Mesothelial cell of epicardium (in vitro differentiated cells): ENCODE data around the gene ANO3. TPM values are rescaled to one million over a fixed set of nuclear protein-coding genes. Genes with fewer than 3 reads are reported as not detected.

Experiments used
- DNase-seq, 2 experiments: peaks; one replicate each; pipeline ENCODE4 v3.0.0; 2021; ENCODE audit warnings: low spot score in 2 of 2; ENCODE audit not compliant: unreplicated experiment in 2 of 2
- H3K27ac Mint-ChIP-seq: 2 replicates; pipeline ENCODE4 v1.8.0; 2021; ENCODE audit warnings: mixed read lengths
- H3K27me3 Mint-ChIP-seq: 2 replicates; pipeline ENCODE4 v1.8.0; 2021; ENCODE audit warnings: low read depth, mixed read lengths
- H3K36me3 Mint-ChIP-seq: 2 replicates; pipeline ENCODE4 v1.8.0; 2021; ENCODE audit warnings: mixed read lengths
- H3K4me1 Mint-ChIP-seq: 2 replicates; pipeline ENCODE4 v1.8.0; 2021; ENCODE audit warnings: mixed read lengths
- H3K4me3 Mint-ChIP-seq: 2 replicates; pipeline ENCODE4 v1.8.0; 2021; ENCODE audit warnings: mild to moderate bottlenecking, moderate library complexity, mixed read lengths
- H3K9me3 Mint-ChIP-seq: 2 replicates; pipeline ENCODE4 v1.8.0; 2021; ENCODE audit warnings: mixed read lengths
- CTCF ChIP-seq: fragments of 200-600 bp; sonication (generic); IDR thresholded peaks from one replicate; pipeline ENCODE4 v1.5.0; 2021; ENCODE audit warnings: antibody characterized with exemption; ENCODE audit not compliant: unreplicated experiment
- total RNA-seq: library from RNA; stranded (reverse); gene quantifications from 3 replicates; pipeline ENCODE4 v1.2.1, GENCODE V29; 2021

Gene ANO3
- total RNA-seq, 1 donor from 2014 or later, result 0.13 TPM

DNA sequence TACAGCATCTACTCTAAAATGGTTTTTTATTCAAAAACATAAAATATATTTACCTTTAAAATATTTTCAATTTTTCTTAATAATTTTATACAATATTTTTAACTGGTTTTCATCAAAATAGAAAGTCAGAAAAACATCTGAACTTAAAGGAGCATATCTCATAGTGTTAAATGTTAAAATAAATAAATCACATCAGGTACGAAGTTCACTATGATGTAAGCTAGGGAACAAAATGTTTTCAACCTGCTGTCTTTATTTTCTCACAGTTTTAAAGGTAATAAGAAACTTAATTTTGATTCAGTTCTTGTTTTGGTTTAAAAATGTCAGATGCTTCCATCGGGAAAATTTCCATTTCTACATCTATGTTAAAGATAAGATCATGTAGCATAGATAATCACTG is 142.5 kb downstream of the ANO3 start:
- Mint-ChIP-seq H3K9me3 (no peaks in the 10 kb centered on the region), H3K27ac (no peak overlapping the region), H3K27me3 (peaks cover 13% of the 10 kb centered on the region), H3K4me3 (no peak overlapping the region), H3K36me3 (no peaks in the 10 kb centered on the region), H3K4me1 (no peaks in the 10 kb centered on the region)
- TF ChIP-seq CTCF, result no peak
- no peak for DNase-seq

- no peak for TF ChIP-seq CTCF
- Mint-ChIP-seq H3K36me3 (no peaks in the 10 kb centered on the region), H3K27ac (no peak overlapping the region), H3K4me1 (no peaks in the 10 kb centered on the region), H3K4me3 (no peak overlapping the region), H3K27me3 (peaks cover 13% of the 10 kb centered on the region), H3K9me3 (no peaks in the 10 kb centered on the region)
- DNase-seq, result no peak
Observed at GRCh38 chr11:26477396-26477795, 145.5 kb downstream of the ANO3 start.

DNA sequence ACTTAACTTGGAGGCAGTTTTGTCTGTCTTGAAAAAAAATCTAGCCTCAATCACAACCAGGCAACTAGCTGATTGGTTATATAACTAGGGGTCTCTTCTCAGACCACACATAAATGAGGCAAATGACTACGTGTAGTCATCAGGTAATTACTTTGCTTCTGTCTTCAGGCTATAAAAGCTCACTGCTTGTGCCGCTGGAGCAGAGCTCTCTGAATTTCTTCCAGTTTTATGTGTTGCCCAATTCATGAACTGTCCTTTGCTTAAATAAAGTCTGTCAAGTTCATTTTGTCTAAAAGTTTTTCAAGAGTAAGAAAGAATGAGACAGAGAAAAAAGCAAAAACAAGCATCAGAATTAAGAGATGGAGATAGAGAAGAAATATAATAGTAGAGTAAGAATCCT is 146.8 kb downstream of the ANO3 start:
- no peak overlapping the region for H3K4me3 Mint-ChIP-seq
- no peak for TF ChIP-seq CTCF
- DNase-seq, result no peak

GRCh38 chr11:26480041-26480440 is 148.1 kb downstream of the ANO3 start:
- TF ChIP-seq CTCF, result no peak
- H3K36me3 Mint-ChIP-seq, result no peaks in the 10 kb centered on the region
- no peaks in the 10 kb centered on the region for H3K4me1 Mint-ChIP-seq
- peaks cover 11% of the 10 kb centered on the region for H3K9me3 Mint-ChIP-seq
- peaks cover 7% of the 10 kb centered on the region for H3K27me3 Mint-ChIP-seq
- H3K27ac Mint-ChIP-seq, result no peak overlapping the region
- DNase-seq, result no peak
- H3K4me3 Mint-ChIP-seq, result no peak overlapping the region

More for the DNA sequence above, 146.8 kb downstream of the ANO3 start:
- Mint-ChIP-seq H3K9me3 (peaks cover 4% of the 10 kb centered on the region), H3K4me1 (no peaks in the 10 kb centered on the region), H3K27ac (no peak overlapping the region), H3K36me3 (no peaks in the 10 kb centered on the region), H3K27me3 (peaks cover 7% of the 10 kb centered on the region)

- Mint-ChIP-seq H3K9me3 (peaks cover 24% of the 10 kb centered on the region), H3K27me3 (peaks cover 7% of the 10 kb centered on the region), H3K27ac (no peak overlapping the region), H3K4me3 (no peak overlapping the region), H3K36me3 (no peaks in the 10 kb centered on the region), H3K4me1 (no peaks in the 10 kb centered on the region)
- no peak for DNase-seq
- no peak for TF ChIP-seq CTCF
Observed at GRCh38 chr11:26483108-26483507, 151.2 kb downstream of the ANO3 start.

GRCh38 chr11:26490546-26490945 is 158.6 kb downstream of the ANO3 start:
- Mint-ChIP-seq H3K27me3 (peaks cover 8% of the 10 kb centered on the region), H3K9me3 (peaks cover 18% of the 10 kb centered on the region), H3K4me3 (no peak overlapping the region), H3K4me1 (no peaks in the 10 kb centered on the region), H3K36me3 (no peaks in the 10 kb centered on the region), H3K27ac (no peak overlapping the region)
- DNase-seq, result no peak
- no peak for TF ChIP-seq CTCF
